ACC112 (cell line): ENCODE results near the gene TKTL1.
"Not testable (repeated sequence)": the region's sequence is repeated elsewhere in the genome, so short reads cannot be mapped to it uniquely, and the experiment has no call there.

Source experiments
- H2AFZ ChIP-seq: fragments of 200-600 bp; sonication (generic); one replicate; pipeline ENCODE4 v1.6.0; 2017; ENCODE audit warnings: antibody characterized with exemption, low read length; ENCODE audit not compliant: unreplicated experiment
- H3K27ac ChIP-seq: fragments of 200-600 bp; sonication (generic); 2 replicates; pipeline ENCODE4 v1.5.1; 2014; ENCODE audit warnings: low read depth, mild to moderate bottlenecking, antibody characterized with exemption, low read length, moderate library complexity
- H3K27me3 ChIP-seq: fragments of 200-600 bp; sonication (generic); 2 replicates; pipeline ENCODE4 v1.6.1; 2014; ENCODE audit warnings: mild to moderate bottlenecking, antibody characterized with exemption, low read length, moderate library complexity, mixed read lengths; ENCODE audit not compliant: insufficient read depth
- H3K36me3 ChIP-seq: fragments of 200-600 bp; sonication (generic); 2 replicates; pipeline ENCODE4 v1.6.1; 2016; ENCODE audit warnings: mild to moderate bottlenecking, antibody characterized with exemption, low read length, moderate library complexity, mixed read lengths; ENCODE audit not compliant: insufficient read depth
- H3K4me1 ChIP-seq: fragments of 200-600 bp; sonication (generic); one replicate; pipeline ENCODE4 v1.6.1; 2016; ENCODE audit warnings: low read length, mixed read lengths; ENCODE audit not compliant: insufficient read depth, unreplicated experiment, control insufficient read depth
- H3K4me3 ChIP-seq: fragments of 200-600 bp; sonication (generic); 2 replicates; pipeline ENCODE4 v1.5.1; 2014; ENCODE audit warnings: mild to moderate bottlenecking, low read depth, low read length
- H3K79me2 ChIP-seq: fragments of 200-600 bp; sonication (generic); one replicate; pipeline ENCODE4 v1.6.0; 2016; ENCODE audit warnings: low read length; ENCODE audit not compliant: control insufficient read depth, unreplicated experiment, insufficient read depth

The TKTL1 gene

GRCh38 chrX:154343063-154343462, 47.5 kb downstream of the TKTL1 start:
- H3K36me3 ChIP-seq, H3K4me3 ChIP-seq, H3K4me1 ChIP-seq, H3K79me2 ChIP-seq, H2AFZ ChIP-seq, H3K27ac ChIP-seq, H3K27me3 ChIP-seq: not testable (repeated sequence)

GRCh38 chrX:154343620-154344019, 48.0 kb downstream of the TKTL1 start:
- H3K27ac ChIP-seq, H3K79me2 ChIP-seq, H3K4me1 ChIP-seq, H3K36me3 ChIP-seq, H3K27me3 ChIP-seq, H3K4me3 ChIP-seq, H2AFZ ChIP-seq: not testable (repeated sequence)

- Histone ChIP-seq H3K36me3 (no peaks in the 10 kb centered on the region), H2AFZ (no peak overlapping the region), H3K27me3 (no peaks in the 10 kb centered on the region), H3K79me2 (no peaks in the 10 kb centered on the region), H3K27ac (no peak overlapping the region), H3K4me3 (no peak overlapping the region), H3K4me1 (peaks cover 6% of the 10 kb centered on the region)
Measured at GRCh38 chrX:154348114-154348531, 52.5 kb downstream of the TKTL1 start.

- H3K4me3 ChIP-seq, result no peak overlapping the region
- no peak overlapping the region for H3K27ac ChIP-seq
- H3K36me3 ChIP-seq, result no peaks in the 10 kb centered on the region
- H3K79me2 ChIP-seq, result no peaks in the 10 kb centered on the region
- no peak overlapping the region for H2AFZ ChIP-seq
- H3K27me3 ChIP-seq, result no peaks in the 10 kb centered on the region
- peaks cover 6% of the 10 kb centered on the region for H3K4me1 ChIP-seq
Measured at GRCh38 chrX:154348646-154349358, 53.2 kb downstream of the TKTL1 start.

- Histone ChIP-seq H3K4me3 (no peak overlapping the region), H2AFZ (no peak overlapping the region), H3K27ac (no peak overlapping the region), H3K4me1 (peaks cover 6% of the 10 kb centered on the region), H3K27me3 (no peaks in the 10 kb centered on the region), H3K36me3 (no peaks in the 10 kb centered on the region), H3K79me2 (no peaks in the 10 kb centered on the region)
Measured at GRCh38 chrX:154349359-154349935, 53.9 kb downstream of the TKTL1 start.

GRCh38 chrX:154349979-154350378, 54.4 kb downstream of the TKTL1 start:
- H2AFZ ChIP-seq, result no peak overlapping the region
- H3K36me3 ChIP-seq, result no peaks in the 10 kb centered on the region
- peaks cover 6% of the 10 kb centered on the region for H3K4me1 ChIP-seq
- H3K79me2 ChIP-seq, result no peaks in the 10 kb centered on the region
- no peak overlapping the region for H3K27ac ChIP-seq
- H3K4me3 ChIP-seq, result no peak overlapping the region
- H3K27me3 ChIP-seq, result no peaks in the 10 kb centered on the region

- H3K27ac ChIP-seq, result no peak overlapping the region
- H3K4me3 ChIP-seq, result no peak overlapping the region
- H3K4me1 ChIP-seq, result peaks cover 6% of the 10 kb centered on the region
- no peaks in the 10 kb centered on the region for H3K27me3 ChIP-seq
- no peak overlapping the region for H2AFZ ChIP-seq
- H3K79me2 ChIP-seq, result no peaks in the 10 kb centered on the region
- H3K36me3 ChIP-seq, result no peaks in the 10 kb centered on the region
Measured at GRCh38 chrX:154350429-154351182, 55.0 kb downstream of the TKTL1 start.

GRCh38 chrX:154351183-154352011, 55.8 kb downstream of the TKTL1 start:
- no peaks in the 10 kb centered on the region for H3K27me3 ChIP-seq
- no peaks in the 10 kb centered on the region for H3K79me2 ChIP-seq
- H3K4me3 ChIP-seq, result no peak overlapping the region
- no peaks in the 10 kb centered on the region for H3K36me3 ChIP-seq
- H3K27ac ChIP-seq, result no peak overlapping the region
- no peak overlapping the region for H2AFZ ChIP-seq
- H3K4me1 ChIP-seq, result peaks cover 6% of the 10 kb centered on the region

GRCh38 chrX:154352012-154352401, 56.4 kb downstream of the TKTL1 start:
- H2AFZ ChIP-seq, result no peak overlapping the region
- peaks cover 4% of the 10 kb centered on the region for H3K79me2 ChIP-seq
- H3K27ac ChIP-seq, result no peak overlapping the region
- no peak overlapping the region for H3K4me3 ChIP-seq
- no peaks in the 10 kb centered on the region for H3K27me3 ChIP-seq
- peaks cover 6% of the 10 kb centered on the region for H3K4me1 ChIP-seq
- no peaks in the 10 kb centered on the region for H3K36me3 ChIP-seq

- H3K4me1 ChIP-seq, result peaks cover 2% of the 10 kb centered on the region
- no peak overlapping the region for H3K27ac ChIP-seq
- no peaks in the 10 kb centered on the region for H3K36me3 ChIP-seq
- no peaks in the 10 kb centered on the region for H3K27me3 ChIP-seq
- H3K4me3 ChIP-seq, result no peak overlapping the region
- peaks cover 7% of the 10 kb centered on the region for H3K79me2 ChIP-seq
- no peak overlapping the region for H2AFZ ChIP-seq
Measured at GRCh38 chrX:154352466-154352865, 56.9 kb downstream of the TKTL1 start.
